ENCODE results near the gene GNGT2.

GNGT2 gene

GRCh38 chr17:49217651-49218413, 7.5 kb upstream of the GNGT2 start:
- peaks cover 0 to 50% of the 10 kb centered on the region in 2 donors for H3K27me3 ChIP-seq
- no peak for TF ChIP-seq CTCF (IDR thresholded peaks at IDR 0.05)
- no peak overlapping the region for H3K27ac ChIP-seq
- peaks cover 0 to 6% (median 2%) of the 10 kb centered on the region in 4 donors for H3K4me1 ChIP-seq
- no peaks in the 10 kb centered on the region for H3K9me3 ChIP-seq
- intact Hi-C loops (cut with DNase I; ENCODE audit: low total_unique reads): no loop called here
- H3K4me3 ChIP-seq: no peak overlapping the region
- no peaks in the 10 kb centered on the region for H3K36me3 ChIP-seq
- DNase-seq: peak; percentile 67 to 81

GRCh38 chr17:49216953-49217650, 6.7 kb upstream of the GNGT2 start:
- no peak overlapping the region for H3K27ac ChIP-seq
- no peak overlapping the region for H3K4me3 ChIP-seq
- H3K9me3 ChIP-seq: no peaks in the 10 kb centered on the region
- H3K27me3 ChIP-seq: peaks cover 0 to 42% of the 10 kb centered on the region in 2 donors
- intact Hi-C loops (cut with DNase I; ENCODE audit: low total_unique reads): no loop called here
- no peaks in the 10 kb centered on the region for H3K36me3 ChIP-seq
- TF ChIP-seq CTCF (IDR thresholded peaks at IDR 0.05): no peak
- DNase-seq: peak in 1 of 2 donors; percentile 73
- H3K4me1 ChIP-seq: peaks cover 0 to 6% (median 2%) of the 10 kb centered on the region in 4 donors

GRCh38 chr17:49216482-49216881, 6.1 kb upstream of the GNGT2 start:
- Histone ChIP-seq H3K9me3 (no peaks in the 10 kb centered on the region), H3K4me1 (peaks cover 0 to 6% (median 2%) of the 10 kb centered on the region in 4 donors), H3K27ac (no peak overlapping the region), H3K4me3 (no peak overlapping the region), H3K36me3 (no peaks in the 10 kb centered on the region), H3K27me3 (peaks cover 0 to 37% of the 10 kb centered on the region in 2 donors)
- TF ChIP-seq CTCF (IDR thresholded peaks at IDR 0.05): no peak
- no peak for DNase-seq
- intact Hi-C loops (cut with DNase I; ENCODE audit: low total_unique reads): no loop called here

GRCh38 chr17:49214676-49215360, 4.4 kb upstream of the GNGT2 start:
- no peaks in the 10 kb centered on the region for H3K9me3 ChIP-seq
- no peak overlapping the region for H3K27ac ChIP-seq
- peaks cover 0 to 39% of the 10 kb centered on the region in 2 donors for H3K27me3 ChIP-seq
- no peak overlapping the region for H3K4me3 ChIP-seq
- intact Hi-C loops (cut with DNase I; ENCODE audit: low total_unique reads): no loop called here
- no peaks in the 10 kb centered on the region for H3K36me3 ChIP-seq
- peaks cover 0 to 6% (median 2%) of the 10 kb centered on the region in 4 donors for H3K4me1 ChIP-seq
- TF ChIP-seq CTCF (IDR thresholded peaks at IDR 0.05): no peak
- no peak for DNase-seq

GRCh38 chr17:49213847-49214246, 3.5 kb upstream of the GNGT2 start:
- intact Hi-C loops (cut with DNase I; ENCODE audit: low total_unique reads): no loop called here
- H3K4me1 ChIP-seq: peaks cover 0 to 6% (median 0%) of the 10 kb centered on the region in 4 donors
- TF ChIP-seq CTCF (IDR thresholded peaks at IDR 0.05): no peak
- H3K9me3 ChIP-seq: no peaks in the 10 kb centered on the region
- no peak overlapping the region for H3K4me3 ChIP-seq
- no peak overlapping the region for H3K27ac ChIP-seq
- H3K27me3 ChIP-seq: peaks cover 0 to 39% of the 10 kb centered on the region in 2 donors
- H3K36me3 ChIP-seq: no peaks in the 10 kb centered on the region
- no peak for DNase-seq

Data from tibial artery (tissue), 4 donors.